HG02852 (cell line): ENCODE measurements around the gene CADM1.

Experiments used
- ATAC-seq: cut with Tn5 transposase; IDR thresholded peaks from one replicate; pipeline ENCODE4 v1.9.1; 2021; ENCODE audit warnings: mild to moderate bottlenecking, moderate library complexity; ENCODE audit not compliant: unreplicated experiment

CADM1 gene

GRCh38 chr11:115132436-115133228 lies 371.6 kb downstream of the CADM1 start:
- no peak for ATAC-seq

DNA sequence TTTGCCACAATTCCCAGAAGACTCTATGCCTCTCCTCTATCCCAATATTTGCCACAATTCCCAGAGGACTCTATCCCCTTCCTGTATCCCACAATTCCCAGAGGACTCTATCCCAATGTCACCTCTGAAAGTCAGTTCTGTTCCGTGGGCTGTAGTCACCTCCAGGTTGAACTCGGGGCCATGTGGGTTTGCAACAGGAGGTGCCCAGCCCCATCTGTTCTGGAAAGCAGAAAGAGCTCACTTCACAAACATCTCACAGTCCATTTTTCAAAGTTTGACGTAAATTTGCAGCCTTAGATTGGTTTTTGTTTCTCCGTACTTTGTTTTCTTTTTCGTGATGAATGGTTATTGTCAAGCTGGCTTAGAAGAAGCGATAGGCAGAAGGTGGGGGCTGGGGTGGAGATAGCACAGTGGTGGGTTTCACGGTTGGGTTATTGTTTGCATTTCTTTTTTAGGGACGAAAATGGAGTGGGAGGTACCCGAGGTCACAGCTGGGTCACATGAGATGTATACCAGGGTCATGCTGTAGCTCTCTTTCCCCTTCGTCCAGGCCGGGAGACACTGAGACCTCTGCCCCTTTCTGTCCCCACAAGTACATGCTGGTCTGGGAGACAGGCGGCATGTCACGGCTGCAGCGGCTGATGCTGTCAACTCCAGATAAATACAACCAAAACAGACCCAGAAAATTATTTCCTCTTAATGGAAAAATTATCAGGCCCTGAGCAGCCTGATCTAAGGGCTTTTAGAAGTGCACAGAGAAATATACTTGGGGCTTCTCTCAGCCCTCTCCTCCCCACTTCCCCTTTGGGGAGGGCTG lies 374.5 kb downstream of the CADM1 start:
- no peak for ATAC-seq

DNA sequence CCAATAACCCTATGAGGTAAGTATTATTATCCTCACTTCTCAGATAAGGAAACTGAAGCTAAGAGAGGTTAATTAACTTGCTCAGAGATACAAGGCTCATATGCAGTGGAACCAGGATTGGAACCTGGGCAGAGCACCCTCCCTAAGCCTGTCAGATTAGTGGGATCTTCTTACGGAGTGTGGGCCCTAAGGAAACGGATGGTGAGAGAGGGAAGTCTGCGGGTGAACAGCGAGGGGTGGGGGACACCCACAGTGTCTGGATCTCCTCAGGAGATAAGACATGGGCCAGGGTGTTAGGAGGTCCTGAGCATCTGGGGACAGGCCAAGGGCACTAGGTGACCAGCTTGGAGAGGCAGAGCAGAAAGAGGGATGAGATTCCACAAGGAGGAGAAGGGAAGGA lies 376.0 kb downstream of the CADM1 start:
- no peak for ATAC-seq

- no peak for ATAC-seq
Observed at GRCh38 chr11:115127790-115128189, 376.4 kb downstream of the CADM1 start.

DNA sequence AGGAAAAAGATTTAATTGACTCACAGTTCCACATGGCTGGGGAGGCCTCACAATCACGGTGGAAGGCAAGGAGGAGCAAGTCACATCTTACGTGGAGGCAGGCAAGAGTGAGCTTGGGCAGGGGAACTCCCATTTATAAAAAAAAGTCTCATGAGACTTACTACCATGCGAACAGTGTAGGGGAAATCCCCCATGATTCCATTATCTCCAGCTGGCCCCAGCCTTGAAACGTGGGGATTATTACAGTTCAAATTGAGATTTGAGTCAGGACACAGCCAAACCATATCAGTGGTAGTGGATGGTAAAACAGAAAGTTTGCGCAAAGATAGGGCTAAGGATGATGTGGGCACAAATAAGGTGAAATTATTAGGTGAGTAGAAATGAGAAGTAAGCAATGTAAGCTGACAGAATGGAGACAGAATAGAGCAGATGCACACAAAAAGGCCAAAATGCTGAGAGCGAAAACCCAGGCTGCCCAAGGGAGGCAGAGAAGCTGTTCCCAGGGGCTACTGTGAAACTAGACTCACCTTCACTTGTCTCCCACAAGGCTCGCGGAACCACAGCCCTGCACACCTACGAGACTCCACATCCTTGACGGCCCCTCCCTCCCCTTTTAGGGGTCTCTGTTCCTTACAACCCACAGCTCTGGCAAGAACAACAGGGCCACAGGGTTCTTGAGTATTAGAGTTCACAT lies 377.6 kb downstream of the CADM1 start:
- peak; percentile 89 for ATAC-seq

DNA sequence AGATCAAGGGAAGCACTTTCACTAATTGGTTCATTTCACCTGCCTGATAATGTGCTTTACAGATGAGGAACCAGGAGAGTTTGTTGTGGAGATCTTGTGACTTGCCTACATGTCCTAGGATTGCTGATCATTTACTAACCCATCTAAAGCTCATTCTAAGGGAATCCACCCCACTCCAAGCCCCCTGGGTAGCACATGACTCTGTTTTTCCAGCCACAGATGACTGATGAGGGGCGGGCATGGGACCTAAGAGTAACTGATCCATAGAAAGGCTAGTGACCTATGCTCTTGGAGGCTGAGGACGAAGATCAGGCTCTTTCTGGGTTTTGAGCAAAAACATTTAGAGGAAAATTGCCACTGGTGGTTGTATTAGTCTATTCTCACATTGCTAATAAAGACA lies 378.1 kb downstream of the CADM1 start:
- ATAC-seq: no peak

DNA sequence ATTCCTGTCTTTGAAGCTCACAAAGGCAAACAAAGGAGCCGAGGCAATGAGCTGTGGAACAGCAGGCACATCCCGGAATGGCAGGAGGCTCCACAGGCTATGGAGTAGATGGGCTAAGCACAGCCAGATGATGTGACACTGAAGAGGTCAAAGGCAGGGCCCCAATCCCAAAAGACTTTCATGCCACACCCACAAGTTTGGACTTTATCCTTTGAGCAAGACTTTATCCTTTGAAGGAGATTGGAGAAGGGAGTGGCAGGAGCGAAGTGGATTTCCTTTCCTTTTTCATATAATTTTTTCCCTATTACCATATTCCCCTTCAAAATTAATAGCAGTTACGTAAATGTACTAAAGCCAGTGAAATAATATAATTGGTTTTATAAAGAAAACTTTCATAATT lies 379.4 kb downstream of the CADM1 start:
- ATAC-seq: no peak

DNA sequence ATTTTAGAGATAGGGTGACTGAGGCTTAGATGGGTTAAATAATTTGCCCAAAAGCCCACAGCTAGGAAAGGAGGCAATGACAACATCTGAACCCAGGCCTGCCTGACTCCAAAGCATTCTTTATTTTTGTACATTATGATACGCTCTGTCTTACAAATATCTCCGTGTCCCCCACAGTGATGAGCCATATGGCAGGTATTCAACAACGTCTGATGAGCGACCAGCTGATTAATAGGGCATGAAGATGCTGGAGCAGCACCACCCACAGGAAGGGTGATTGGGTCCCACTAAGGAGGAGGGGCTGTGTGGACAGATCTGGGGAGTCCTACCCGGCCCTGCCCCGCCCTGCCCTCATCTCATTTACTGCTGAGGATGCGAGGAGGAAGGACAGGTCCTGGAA lies 380.6 kb downstream of the CADM1 start:
- no peak for ATAC-seq

DNA sequence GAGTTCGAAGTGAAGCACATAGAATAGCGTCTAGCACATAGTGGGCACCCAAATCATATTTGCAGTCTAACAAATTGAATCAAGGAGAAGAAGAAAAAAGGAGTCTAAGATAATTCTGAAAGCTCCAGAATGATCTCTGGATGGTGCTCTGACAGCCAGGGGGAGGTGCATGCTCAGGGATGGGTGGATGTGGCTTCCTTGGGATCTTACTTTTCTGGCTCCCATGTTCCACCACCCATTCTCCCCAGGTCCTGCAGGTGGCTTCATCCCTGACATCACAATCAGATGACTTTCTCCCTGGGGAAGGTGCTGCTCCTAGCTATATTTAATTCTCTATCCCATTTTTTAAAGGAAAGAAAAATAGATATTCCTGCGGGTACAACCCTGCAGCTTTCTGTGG lies 381.9 kb downstream of the CADM1 start:
- no peak for ATAC-seq
